H1 (cell line): ENCODE results near the gene TNFSF15.

ENCODE experiments used
- CEBPB ChIP-seq: IDR thresholded peaks from 2 replicates; pipeline ENCODE4 v1.6.1; 2012; ENCODE audit warnings: low read depth, low read length
- CTCF ChIP-seq, 3 experiments: IDR thresholded peaks; 1 replicate in 2 of 3; 2 replicates in 1 of 3; pipeline versions ENCODE4 v1.5.1 to v1.6.1; 2011; ENCODE audit warnings: low read length in 3 of 3, mild to moderate bottlenecking in 3 of 3, inconsistent platforms in 2 of 3, low read depth in 1 of 3, moderate library complexity in 1 of 3; ENCODE audit not compliant: insufficient read depth in 1 of 3; ENCODE audit errors: control extremely low read depth in 1 of 3
- EP300 ChIP-seq, 2 experiments: IDR thresholded peaks; 1 replicate in 1 of 2; 2 replicates in 1 of 2; pipeline ENCODE4 v1.6.1; 2011 to 2012; ENCODE audit warnings: low read depth in 2 of 2, low read length in 2 of 2, mild to moderate bottlenecking in 2 of 2, borderline replicate concordance in 1 of 2, inconsistent platforms in 1 of 2, moderate library complexity in 1 of 2
- EZH2 ChIP-seq: fragments of 200-600 bp; sonication (generic); IDR thresholded peaks from 2 replicates; pipeline ENCODE4 v1.7.1; 2012; ENCODE audit warnings: low read depth, mild to moderate bottlenecking, moderate library complexity, low read length, inconsistent platforms; ENCODE audit not compliant: severe bottlenecking
- HDAC2 ChIP-seq, 2 experiments: fragments of 300-600 bp in 1 of 2; sonication (generic) in 1 of 2; IDR thresholded peaks; 2 replicates each; pipeline ENCODE4 v1.6.1; 2011 to 2012; ENCODE audit warnings: low read depth in 2 of 2, low read length in 2 of 2, mild to moderate bottlenecking in 2 of 2, moderate library complexity in 2 of 2, borderline replicate concordance in 1 of 2, inconsistent platforms in 1 of 2
- POLR2A ChIP-seq, 2 experiments: IDR thresholded peaks; 1 replicate in 1 of 2; 2 replicates in 1 of 2; pipeline ENCODE4 v1.6.1; 2011; ENCODE audit warnings: low read depth in 2 of 2, low read length in 2 of 2, mild to moderate bottlenecking in 2 of 2; ENCODE audit errors: control extremely low read depth in 1 of 2
- RAD21 ChIP-seq, 2 experiments: IDR thresholded peaks in 1 of 2; conservative IDR thresholded peaks in 1 of 2; 2 replicates each; pipeline ENCODE4 v1.6.1; 2011; ENCODE audit warnings: low read depth in 2 of 2, low read length in 2 of 2, improper control_type of control experiment in 1 of 2, inconsistent platforms in 1 of 2, mild to moderate bottlenecking in 1 of 2, moderate library complexity in 1 of 2
- SP1 ChIP-seq: IDR thresholded peaks from 2 replicates; pipeline ENCODE4 v1.6.1; 2011; ENCODE audit warnings: low read depth, low read length
- SUZ12 ChIP-seq: fragments of 200-600 bp; sonication (generic); IDR thresholded peaks from 2 replicates; pipeline ENCODE4 v1.6.1; 2012; ENCODE audit warnings: mild to moderate bottlenecking, inconsistent platforms, low read length, moderate library complexity, mixed read lengths
- USF2 ChIP-seq: IDR thresholded peaks from 2 replicates; pipeline ENCODE4 v1.6.1; 2011; ENCODE audit warnings: low read length, improper control_type of control experiment

GRCh38 chr9:114779352-114779845 is 26.4 kb downstream of the TNFSF15 start:
- TF ChIP-seq CTCF (IDR thresholded peaks at IDR 0.05; ENCODE audit: control extremely low read depth in 1 of 3, insufficient read depth in 1 of 3, low read depth in 1 of 3, low read length in 3 of 3) (no peak), SUZ12 (no peak), HDAC2 (IDR thresholded peaks at IDR 0.05; ENCODE audit: borderline replicate concordance in 1 of 2, low read depth in 2 of 2, low read length in 2 of 2) (no peak), SP1 (no peak), POLR2A (IDR thresholded peaks at IDR 0.05; ENCODE audit: control extremely low read depth in 1 of 2, low read depth in 2 of 2, low read length in 2 of 2) (no peak), EZH2 (no peak), CEBPB (no peak), USF2 (no peak), RAD21 (IDR thresholded peaks at IDR 0.05 in 1 of 2, conservative IDR thresholded peaks at IDR 0.05 in 1 of 2; ENCODE audit: low read depth in 2 of 2, low read length in 2 of 2) (no peak), EP300 (IDR thresholded peaks at IDR 0.05; ENCODE audit: borderline replicate concordance in 1 of 2, low read depth in 2 of 2, low read length in 2 of 2) (no peak)
